NCI-H1694 treated with DMSO at 0.1 percent for 48 hours (cell line): ENCODE measurements around the gene WFS1.

Experiments used
- DNase-seq: peaks from one replicate; lab custom pipeline; 2025; lab: John Stamatoyannopoulos, UW

WFS1 gene

DNA sequence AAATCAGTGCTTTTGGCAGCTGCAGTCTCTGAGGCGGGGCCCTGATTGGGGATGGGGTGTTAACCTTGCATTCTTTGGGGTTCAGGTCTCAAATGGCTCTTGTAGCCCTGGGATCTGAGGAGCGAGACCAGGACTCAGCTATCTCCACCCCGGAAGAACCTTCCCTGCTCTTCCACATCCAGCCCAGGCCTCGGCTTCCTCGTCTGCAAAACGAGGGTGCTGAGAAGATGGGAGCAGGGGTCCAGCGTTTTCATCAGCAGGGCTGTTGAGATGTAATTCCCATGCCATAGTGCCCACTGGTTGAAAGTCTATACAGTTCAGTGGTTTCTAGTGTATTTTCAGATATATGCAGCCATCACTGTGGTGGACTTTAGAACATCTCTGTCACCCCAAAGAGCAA lies 34.6 kb upstream of the WFS1 start:
- DNase-seq = no peak

DNA sequence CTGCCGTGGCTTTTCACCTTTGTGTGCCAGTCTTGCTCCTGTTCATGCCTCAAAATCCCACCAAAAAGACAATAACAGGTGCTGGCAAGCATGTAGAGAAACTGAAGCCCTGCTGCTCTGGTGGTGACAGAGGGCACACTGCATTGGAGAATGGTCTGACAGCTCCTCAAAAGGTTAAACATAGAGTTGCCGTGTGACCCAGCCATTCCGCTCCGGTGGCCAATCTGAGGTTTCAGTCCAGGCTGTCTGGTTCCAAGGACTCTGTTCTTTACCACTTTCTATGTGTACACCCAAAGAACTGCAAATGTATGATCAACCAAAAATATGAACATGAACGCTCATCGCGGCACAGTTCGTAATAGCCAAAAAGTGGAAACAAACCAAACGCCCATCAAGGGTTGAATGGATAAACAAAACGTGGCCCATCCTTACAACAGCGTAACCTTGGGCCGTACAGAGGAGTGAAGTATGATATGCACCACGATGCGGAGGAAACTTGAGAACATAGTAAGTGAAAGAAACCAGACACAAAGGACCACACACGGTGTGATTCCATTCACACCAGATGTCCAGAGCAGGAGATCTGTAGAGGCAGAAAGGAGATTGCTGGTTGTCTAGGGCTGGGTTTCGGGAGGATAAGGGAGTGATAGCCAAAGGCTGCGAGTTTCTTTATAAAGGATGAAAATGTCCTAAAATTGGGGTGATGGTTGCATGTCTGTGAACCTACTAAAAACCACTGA lies 33.6 kb upstream of the WFS1 start:
- DNase-seq = no peak

DNA sequence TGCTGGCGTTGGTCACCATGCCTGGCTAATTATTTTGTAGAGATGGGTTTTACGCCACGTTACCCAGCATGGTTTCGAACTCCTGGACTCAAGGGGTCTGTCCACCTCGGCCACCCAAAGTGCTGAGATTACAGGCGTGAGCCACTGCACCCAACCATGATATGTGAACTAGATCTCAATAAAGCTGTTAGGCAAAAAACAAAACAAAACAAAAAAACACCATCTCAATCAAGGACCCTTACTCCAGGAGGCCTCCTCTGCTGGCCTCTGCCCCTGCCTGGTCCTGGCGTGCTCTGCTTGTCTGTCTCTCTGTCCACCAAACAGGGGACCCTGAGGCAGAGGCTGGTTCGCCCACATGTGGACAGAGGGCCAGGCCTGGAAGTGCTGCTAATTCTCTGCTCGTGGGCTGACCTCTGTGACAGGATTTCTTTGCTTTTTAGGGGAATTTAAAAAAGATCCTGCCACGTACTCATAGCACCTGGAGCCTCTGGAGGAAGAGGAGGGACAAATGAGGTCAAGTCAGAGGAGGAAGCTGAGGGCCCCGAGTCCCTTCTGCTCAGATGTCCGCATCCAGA lies 32.7 kb upstream of the WFS1 start:
- DNase-seq = no peak

DNA sequence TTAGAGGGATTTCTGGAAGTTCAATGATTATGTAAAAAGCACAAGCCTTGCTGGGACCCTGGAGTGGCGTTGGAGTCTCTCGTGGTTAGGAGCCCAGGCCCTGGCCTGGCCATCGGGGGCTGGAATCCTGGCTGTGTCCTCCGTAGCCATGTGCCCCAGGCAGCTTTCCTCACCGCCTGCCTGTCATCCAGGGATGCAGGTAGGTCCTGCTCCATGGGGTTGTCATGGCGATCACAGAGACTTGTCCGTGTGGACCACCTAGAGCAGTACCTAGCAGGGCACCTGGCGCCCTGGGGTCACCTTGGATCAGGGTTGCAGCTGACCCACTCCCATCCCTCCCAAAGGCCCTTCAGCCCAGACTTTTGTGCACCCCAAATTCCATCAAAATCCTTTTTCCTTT lies 30.2 kb upstream of the WFS1 start:
- DNase-seq = no peak

DNA sequence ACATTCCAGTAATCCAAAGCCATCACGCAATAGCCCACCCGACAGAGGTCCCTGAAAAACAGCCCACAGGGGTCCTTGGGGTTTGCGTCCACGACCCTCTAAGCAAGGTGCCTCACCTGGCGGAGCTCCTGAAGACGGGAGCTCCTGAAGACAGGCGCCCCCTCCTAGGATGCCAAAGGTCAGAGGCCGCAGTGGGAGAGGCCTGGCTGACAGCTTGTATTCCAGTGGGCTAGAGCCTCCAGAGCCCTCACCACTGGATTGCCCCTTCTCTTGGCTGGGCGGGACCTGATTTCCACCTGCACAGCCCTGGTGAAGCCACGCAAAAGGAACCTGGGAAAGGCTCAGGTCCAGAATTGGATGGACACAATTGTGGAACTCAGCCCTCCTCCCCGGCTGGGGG lies 29.7 kb upstream of the WFS1 start:
- no peak for DNase-seq

DNA sequence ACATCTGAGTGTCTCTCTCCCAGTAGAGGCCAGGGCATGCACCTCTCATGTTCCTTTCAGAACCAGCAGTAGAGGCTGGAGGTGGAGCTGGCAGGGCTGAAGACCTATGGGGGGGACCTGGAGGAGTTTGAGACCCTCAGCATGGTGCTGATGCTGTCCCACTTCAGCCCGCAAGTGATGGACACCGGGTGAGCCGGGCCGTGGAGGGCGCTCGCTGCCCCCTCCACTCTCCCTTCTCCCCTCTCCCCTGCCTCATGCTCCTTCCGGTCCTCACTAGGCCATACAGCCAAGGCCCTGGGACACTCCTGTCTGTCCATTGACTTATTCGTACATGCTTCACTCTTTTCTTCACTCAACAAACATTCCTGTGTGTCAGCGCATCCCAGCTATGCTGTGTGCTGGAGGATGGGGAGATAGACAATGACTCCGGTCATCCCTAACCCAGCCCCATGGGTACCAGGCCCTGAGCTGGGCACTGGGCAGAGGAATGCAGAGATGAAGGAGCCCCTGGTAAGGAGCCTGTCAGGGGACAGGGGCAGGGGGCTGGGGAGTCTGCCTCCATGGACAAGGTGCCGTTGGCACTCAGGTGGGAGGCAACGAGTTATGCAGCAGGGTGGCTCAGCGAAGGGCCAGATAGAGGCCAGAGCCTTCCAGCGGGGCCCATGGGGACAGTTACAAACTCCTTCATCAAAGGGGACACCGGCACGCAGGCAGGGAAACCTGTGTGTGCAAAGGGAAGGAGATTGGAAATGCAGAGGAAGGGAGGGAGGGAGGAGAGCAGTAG lies 28.4 kb upstream of the WFS1 start:
- DNase-seq = no peak

DNA sequence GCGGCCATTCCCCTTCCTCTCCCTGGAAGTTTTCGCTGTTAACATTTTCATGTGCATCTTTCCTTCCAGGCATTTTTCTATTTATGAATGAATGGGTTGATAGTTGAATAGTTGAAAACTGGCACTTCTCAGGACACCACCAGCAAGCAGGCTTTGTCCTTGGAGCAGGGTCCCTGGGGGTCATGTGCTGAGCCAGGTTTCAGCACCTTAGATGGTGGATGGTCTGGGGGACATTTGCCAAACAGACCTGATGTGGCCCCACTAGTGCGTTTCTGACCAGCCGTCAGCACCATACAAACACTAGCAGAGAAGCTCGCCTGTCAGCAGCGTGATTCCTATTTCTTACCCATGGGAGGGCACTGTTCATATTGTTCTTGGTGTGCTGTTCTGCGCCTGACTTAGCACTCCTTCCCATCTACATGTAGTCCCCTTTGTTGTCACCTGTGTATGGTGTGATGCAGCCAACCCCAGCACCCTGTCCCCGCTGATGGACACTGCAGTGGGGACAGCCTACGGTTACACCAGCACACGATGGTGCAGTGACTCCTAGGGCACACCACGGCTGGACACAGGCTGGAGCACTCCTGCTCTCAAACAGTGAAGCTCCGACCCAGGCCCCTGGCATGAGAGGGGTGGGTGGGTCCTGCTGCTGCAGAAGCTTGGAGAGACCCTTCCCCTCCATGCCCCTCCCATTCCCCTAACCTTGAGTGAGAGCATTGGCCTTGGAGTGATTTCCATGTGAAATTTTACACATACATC lies 27.2 kb upstream of the WFS1 start:
- no peak for DNase-seq

DNA sequence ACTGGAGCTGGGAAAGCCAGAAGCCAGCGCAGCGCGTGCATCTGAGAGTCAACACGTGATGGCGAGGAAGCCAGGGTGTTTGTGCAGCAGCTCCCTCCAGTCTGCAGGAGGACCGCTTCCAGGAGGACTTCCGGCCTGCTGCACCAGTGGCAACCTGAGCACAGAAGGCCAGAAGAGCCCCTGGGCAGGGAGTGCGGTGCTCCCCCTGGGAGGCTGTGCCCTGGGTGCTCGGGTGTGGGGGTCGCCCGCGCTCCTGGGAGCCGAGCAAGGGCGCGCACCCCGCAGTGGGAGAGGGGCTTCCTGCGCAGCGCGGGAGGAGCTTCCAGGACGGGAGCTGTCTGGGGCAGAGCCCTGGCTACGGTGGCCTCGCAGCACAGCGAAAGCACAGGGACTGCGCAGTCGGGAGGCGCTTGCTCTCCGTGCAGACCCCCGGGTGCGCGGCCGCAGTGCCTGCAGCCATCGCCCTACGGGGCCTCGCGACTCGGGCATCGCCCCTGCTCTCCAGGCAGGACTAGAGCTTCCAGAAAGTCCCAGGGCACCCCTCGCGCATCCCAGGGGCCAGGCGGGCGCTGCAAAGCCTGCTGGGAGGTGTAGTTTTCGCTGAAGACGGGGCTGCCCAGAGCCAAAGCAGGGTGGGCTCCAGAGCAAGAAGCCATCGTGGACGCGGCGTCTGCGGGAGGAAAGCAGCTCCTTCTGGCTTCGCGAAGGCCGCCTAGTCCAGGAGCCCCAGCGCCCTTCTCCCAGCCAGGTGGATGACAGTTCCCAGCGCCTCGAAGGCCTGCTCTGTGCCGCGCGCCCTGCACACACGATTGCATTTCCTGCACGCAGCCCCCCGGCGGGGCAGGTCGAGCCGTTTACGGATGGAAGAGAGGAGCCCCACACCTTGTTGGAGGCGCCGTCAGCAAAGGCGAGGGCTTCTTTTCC lies 24.1 kb upstream of the WFS1 start:
- no peak for DNase-seq

DNA sequence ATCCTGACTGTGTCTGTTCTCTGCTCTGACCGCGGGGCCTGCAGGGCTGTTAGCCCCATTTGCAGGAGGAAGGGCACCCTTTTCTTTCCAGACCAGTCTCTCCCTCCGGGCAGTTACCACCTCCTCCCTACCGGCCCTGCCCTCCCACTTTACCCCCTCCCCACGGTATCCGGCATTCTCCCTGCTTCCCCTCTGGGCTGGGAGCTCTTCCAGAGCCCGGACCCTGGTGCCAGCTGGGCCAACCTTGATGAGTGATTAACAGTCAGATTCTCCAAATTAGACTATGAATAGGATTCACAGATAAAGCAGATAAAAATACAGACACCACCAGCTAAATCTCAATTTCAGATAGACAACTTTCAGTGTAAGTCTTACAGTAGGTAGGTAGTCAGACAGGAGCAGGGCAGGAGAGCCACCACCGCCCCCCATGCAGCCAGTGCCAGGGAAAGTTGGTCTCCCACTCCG lies 23.4 kb upstream of the WFS1 start:
- no peak for DNase-seq

DNA sequence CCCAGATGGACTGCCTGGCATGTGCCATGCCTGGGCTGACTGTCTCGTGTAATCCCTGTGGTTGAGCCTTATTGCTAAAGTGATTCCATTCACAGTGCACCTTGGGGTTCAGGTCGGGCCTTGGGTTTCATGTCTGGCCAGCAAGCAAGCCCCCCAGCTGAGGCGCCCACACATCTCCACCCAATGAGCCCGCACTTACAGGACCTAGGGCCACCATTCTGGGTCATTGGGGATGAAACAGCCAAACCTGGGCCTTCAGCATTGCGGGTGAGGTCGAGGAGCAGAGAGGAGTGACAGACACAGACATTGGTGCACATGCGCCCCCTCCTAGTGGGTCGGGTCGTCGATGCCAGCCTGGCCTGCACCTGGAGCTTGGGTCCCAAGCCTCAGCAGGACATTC lies 21.3 kb upstream of the WFS1 start:
- no peak for DNase-seq

DNA sequence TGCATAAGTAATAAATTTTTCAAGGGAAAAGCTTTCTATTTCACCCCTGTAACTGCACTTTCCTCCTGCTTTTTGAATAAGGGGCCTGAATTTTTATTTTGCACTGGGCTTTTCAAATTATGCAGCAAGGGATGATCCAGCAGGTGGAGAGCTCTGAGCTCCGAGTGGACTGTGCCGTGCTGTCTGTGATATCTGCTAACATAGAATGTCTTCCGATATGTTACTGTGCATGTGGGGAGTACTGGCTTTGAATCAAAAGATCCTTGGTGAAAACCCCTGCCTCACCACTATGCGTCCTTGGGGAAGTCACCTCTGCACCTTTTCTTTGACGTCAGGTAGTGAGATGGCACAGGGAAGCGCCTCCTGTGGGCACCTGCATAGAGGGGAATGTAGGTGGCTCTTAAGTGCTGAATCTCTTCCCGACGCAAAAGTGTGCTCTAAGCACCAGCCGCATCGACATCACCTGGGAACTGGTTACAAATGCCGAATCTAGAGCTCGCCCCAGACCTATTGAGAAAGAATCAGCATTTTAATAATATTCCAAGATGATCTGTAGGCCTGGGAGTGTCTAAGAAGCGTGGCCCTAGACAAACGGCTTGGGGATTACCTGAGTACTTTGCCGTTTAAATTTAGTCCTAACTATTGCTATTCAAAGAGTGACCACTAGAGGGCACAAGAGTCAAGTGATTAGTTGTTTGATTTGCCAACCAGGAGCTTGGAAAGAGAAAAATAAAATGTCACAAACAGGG lies 19.2 kb upstream of the WFS1 start:
- DNase-seq = peak; percentile 66

DNA sequence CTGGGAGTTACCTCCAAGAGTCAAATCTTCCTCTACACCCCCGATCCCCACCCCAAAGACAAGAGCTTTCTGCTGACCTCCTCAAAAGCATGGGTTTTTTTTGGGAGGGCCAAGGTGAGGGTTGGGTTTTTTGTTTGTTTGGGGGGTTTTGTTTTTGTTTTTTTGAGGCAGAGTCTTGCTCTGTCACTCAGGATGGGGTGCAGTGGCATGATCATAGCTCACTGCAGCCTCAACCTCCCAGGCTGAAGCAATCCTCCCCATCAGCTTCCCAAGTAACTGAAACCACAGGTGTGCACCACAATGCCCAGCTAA lies 18.7 kb upstream of the WFS1 start:
- DNase-seq = no peak

DNA sequence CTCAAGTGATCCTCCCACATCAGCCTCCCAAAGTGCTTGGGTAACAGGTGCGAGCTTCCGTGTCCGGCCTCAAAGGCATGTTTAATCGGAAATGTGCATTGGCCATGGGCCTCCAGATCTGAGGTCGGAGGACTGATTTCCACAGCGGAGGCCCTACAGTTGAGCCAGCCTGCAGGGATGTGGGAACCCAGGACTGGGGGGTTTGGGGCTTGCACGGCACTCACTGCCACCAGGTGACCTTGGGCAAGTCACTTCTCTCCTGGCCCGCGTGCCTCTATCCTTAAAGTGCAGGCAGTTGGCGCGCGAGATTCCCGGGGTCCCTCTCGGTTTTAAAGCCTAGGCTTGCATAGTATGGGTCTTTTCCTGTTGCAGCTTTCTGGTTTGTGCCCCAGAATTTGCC lies 18.3 kb upstream of the WFS1 start:
- no peak for DNase-seq

DNA sequence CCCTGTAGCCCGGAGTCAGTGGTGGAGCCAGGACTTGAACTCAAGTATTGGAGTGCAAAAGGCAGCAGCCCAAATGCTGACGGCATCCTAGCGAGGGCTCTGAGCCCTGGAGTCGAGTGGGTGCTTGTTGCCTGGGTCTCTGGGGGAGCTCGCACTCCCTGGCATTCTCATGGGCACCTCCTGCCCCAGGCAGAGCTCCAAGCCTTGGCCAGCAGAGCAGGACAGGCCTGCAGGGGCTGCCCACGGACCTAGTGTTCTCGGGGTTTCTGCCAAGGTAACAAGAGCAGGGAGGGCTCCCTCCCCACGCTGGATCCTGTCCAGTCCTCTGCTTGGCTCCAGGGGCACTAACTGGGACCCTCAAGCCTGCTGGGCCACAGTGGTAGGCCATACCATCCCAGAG lies 17.6 kb upstream of the WFS1 start:
- DNase-seq = no peak

DNA sequence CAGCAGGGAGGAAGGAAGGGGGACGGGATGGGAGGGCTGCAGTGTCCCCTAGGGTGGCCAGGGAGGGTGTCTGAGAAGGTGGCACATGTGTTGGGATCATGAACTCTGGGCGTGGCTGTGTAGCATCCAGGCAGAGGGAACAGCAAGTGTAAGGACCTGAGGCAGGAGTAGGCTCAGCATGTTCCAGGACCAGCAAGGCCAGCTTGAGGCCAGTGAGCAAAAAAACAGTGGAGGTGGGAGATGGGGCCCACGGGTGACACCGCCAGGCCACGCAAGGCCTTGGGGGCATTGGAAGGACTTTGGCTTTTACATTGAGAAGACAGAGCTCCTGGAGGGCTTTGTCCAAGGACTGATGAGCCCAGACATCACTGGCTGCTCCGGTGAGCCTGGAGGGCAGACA lies 16.5 kb upstream of the WFS1 start:
- no peak for DNase-seq

DNA sequence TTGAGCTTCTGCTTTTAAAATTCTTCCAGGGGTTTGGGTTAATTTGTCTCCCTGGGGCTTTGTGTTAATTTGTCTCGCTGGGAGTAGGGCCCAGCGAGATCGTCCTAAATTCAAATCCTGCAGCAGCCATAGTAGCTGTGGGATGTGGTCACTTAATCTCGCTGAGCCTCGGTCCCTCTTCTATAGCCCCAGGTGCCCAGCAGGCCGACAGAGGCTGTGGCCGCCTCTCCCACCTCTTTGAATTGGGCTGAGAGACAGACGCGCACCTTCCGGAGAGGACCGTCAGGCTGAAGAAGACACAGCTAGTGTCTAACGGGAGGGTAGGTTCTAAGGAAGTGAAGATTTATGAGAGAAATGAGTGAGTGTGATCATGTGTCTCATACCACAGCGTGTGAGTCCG lies 15.7 kb upstream of the WFS1 start:
- DNase-seq = no peak

DNA sequence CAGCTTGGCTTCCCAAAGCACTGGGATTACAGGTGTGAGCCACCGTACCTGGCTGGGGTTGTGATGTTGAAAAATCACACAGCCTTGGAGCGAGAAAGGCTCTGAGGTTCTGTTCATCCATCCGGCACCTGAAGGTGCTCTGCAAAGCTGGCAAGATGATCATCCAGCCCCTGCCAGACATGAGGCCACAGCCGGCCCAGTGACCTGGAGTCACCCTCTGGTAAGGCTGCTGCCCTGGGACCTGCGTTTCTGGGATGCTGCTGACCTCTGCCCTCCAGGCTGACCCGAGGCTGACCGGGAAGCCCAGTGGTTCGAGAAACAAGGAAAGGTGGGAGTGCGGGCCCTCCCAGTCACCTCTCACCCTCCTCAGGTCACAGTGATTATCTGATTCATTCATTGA lies 13.5 kb upstream of the WFS1 start:
- DNase-seq = no peak

DNA sequence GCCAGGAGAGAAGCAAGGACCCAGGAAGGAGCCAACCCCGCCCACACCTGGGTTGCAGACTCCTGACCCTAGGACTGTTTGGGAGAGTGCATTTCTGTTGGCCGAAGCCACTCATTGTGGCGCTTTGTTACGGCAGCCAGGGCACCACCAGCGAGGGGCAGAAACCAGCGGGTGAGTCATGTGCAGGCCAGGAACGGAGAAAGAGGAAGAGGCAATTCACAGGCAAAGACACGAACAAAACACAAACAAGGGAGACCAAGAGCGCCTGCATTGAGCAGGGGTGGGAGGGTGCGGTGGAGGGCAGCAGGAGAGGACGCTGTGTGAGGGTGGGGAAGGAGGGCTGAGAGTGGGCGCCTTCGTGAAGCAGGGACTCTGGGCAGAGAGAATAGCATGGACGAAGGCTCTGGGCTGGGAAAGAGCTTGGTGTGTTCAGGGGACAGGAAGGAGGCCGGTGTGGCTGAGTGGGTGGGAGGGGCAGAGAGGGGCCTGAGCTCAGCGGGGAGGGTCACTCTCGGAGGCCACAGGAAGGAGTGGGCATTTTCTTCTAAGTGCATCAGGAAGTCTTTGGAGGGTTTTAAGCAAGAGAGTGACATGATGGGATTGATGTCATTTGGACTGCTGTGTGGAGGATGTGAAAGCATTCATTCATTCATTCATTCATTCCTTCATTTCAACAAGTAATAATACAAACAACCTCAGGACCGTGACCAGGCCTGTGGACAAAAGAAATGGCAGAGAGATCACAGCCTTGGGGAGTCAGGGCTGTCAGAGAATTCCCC lies 12.2 kb upstream of the WFS1 start:
- no peak for DNase-seq

DNA sequence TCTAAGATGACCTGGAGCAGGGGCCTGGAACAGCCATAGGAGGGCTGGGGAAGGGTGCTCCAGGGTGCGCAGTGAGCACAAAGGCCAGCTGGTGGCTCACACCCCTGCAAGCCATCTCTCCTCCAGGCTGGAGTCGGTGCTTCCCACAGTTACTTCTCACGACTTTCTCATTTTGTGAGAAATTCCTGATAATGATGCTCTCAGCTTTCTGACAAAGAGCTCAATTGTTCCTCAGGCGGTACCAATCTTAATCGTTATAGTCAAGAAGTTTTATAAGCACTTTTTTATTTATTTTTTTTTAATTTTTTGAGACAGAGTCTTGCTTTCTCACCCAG lies 11.7 kb upstream of the WFS1 start:
- DNase-seq = no peak

DNA sequence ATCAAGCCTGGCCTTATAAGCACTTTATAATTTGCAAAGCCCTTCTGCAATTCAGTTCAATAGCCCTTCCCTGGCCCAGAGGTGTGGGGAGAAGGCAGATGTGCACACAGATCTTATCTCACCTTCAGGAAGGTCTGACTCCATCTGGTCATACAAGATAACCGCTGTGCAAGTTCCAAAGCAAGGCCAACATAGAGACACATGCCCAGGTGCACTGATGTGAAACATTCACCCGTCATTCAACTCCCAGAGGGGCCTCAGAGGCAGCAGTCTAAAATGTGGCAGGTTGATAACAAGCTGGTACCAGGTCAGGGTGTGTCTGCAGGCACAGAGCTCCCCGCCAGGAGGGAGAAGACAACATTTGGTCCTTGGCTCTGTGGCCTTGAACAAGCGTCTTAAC lies 10.9 kb upstream of the WFS1 start:
- no peak for DNase-seq
